Measurements from ENCODE around the gene SEMA4B.

Gene SEMA4B

DNA sequence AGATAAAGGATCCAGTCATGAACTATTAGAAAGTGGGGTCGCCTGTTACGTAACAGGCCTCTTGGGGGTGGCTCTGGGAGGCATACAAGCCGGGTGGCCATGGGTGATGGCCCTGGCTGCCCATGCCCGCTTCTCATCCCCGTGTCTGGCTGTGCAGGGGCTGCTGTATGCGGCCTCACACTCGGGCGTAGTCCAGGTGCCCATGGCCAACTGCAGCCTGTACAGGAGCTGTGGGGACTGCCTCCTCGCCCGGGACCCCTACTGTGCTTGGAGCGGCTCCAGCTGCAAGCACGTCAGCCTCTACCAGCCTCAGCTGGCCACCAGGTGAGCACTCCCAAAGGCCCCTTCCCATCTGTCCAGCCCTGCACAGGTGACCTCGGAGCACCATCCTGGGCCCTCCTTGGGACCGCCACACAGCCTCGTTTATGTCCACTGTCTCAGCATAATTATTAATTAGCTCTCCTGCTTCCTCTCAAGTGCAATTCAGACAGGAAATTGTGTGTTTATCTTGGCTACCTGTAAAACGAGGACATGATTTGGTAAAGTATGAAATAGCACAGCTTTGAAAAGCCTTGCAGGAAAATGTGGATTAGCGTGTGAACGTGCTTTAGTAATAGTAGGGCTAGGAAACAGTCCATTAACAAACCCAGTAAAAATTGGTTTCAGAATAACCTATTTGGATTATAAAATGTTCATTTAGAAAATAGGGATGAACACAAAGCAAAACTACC is 24.5 kb downstream of the SEMA4B start:
- H3K4me3 ChIP-seq (ENCODE audit: low read depth, low read length) = no peak overlapping the region

DNA sequence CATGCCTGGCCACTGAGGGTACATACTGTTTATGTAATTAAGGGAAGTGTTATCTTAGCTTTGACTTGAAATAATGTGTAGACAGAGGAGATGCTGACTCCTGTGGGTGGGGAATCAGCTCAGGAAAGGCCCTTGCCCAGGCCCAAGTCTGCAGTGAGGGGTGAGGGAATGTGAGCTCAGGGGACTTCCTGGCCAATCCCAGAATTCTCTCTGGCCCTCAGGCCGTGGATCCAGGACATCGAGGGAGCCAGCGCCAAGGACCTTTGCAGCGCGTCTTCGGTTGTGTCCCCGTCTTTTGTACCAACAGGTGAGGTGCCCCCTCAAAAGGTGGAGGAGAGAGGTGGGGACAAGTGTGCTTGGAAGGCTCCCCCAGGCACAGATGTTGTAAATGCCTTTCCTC is 26.2 kb downstream of the SEMA4B start:
- no peak overlapping the region for H3K4me3 ChIP-seq (ENCODE audit: low read depth, low read length)

DNA sequence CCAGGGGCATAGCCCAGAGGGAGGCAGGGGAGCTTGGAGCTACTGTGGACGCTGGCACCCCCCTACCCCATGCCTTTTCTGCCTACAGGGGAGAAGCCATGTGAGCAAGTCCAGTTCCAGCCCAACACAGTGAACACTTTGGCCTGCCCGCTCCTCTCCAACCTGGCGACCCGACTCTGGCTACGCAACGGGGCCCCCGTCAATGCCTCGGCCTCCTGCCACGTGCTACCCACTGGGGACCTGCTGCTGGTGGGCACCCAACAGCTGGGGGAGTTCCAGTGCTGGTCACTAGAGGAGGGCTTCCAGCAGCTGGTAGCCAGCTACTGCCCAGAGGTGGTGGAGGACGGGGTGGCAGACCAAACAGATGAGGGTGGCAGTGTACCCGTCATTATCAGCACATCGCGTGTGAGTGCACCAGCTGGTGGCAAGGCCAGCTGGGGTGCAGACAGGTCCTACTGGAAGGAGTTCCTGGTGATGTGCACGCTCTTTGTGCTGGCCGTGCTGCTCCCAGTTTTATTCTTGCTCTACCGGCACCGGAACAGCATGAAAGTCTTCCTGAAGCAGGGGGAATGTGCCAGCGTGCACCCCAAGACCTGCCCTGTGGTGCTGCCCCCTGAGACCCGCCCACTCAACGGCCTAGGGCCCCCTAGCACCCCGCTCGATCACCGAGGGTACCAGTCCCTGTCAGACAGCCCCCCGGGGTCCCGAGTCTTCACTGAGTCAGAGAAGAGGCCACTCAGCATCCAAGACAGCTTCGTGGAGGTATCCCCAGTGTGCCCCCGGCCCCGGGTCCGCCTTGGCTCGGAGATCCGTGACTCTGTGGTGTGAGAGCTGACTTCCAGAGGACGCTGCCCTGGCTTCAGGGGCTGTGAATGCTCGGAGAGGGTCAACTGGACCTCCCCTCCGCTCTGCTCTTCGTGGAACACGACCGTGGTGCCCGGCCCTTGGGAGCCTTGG is 27.0 kb downstream of the SEMA4B start:
- H3K4me3 ChIP-seq (ENCODE audit: low read depth, low read length) = no peak overlapping the region

DNA sequence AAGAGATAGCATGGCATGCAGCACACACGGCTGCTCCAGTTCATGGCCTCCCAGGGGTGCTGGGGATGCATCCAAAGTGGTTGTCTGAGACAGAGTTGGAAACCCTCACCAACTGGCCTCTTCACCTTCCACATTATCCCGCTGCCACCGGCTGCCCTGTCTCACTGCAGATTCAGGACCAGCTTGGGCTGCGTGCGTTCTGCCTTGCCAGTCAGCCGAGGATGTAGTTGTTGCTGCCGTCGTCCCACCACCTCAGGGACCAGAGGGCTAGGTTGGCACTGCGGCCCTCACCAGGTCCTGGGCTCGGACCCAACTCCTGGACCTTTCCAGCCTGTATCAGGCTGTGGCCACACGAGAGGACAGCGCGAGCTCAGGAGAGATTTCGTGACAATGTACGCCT is 27.8 kb downstream of the SEMA4B start:
- no peak overlapping the region for H3K4me3 ChIP-seq (ENCODE audit: low read depth, low read length)

DNA sequence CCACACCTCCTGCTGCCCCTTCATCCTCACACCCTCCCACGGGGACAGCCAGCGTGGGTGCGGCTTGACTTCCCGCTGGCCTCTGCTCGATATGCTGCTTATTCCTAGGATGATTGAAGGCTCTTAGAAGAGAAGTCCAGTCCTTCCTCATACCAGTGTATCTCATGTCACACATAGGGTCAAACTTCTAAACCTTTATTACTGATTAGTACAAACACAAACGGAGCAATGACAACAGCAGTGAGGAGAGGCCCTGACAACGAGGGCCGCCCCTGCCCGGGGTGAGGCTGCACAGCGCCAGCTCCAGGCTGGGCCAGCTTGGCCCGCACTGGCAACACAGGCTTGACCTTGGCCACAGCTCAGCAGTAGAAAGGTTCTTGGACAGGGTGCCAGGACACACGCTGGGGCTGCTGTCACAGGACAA is 29.0 kb downstream of the SEMA4B start:
- H3K4me3 ChIP-seq (ENCODE audit: low read depth, low read length) = no peak overlapping the region

DNA sequence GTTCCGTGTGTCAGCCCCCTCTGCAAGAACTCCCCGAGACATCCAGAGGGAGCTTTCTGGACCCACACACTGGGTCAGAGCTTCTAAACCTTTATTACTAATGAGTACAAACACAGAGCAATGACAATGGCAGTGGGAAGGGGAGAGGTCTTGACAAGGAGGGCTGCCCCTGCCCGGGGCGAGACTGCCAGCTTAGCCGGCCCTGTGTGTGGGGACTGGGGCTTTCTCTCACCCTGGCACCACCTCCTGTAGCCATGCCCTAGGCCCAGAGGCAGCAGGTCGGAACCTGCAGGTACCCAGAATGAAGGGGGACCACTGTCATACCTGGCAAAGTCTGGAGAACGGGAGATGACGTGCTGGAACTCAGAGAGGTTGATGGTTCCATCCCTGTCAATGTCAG is 29.5 kb downstream of the SEMA4B start:
- no peak overlapping the region for H3K4me3 ChIP-seq (ENCODE audit: low read depth, low read length)

DNA sequence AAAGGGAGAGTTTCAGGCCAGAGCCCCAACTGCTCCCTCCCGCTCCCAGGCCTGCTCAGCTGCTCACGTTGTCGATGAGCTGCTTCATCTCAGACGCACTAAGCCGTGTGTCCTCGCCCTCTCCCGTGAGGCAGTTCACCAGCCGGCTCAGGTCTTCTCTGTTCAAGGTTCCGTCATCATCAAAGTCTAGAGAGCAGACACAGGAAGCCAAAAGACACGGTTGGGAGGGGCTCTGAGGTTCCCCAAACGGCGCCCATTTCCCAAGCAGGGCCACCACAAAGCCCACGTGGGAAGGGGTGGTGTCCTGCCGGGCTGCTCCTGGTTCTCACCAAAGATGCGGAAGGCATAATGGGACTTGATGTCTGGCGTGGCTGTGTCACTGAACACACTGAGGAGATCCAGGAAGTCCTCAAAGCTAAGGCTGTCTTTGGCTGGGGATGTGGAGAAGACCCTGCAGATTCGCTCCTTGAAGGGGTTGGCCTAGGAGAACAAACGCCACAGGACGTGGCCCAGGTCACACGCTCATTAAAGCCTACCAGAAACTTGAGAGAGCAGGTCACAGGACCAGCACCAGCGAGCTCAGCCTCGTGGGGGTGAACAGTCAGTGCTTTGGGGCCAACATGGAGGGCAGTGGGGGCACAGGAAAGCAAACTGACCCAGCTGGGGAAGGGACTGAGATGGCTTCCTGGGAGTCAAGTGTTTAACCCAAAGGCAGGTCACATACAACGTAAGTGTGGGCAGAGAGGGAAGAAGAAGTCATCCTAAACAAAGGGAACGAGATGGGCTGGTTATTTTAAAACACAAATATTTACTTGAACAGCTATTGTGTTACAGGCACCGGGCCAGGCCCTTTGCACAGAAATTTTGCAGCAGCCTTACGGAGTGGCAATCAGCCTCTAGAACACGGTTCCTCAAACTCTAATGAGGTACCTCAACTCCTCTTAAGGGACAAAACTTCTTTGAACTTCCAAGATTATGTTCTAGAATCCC is 30.2 kb downstream of the SEMA4B start:
- no peak overlapping the region for H3K4me3 ChIP-seq (ENCODE audit: low read depth, low read length)

DNA sequence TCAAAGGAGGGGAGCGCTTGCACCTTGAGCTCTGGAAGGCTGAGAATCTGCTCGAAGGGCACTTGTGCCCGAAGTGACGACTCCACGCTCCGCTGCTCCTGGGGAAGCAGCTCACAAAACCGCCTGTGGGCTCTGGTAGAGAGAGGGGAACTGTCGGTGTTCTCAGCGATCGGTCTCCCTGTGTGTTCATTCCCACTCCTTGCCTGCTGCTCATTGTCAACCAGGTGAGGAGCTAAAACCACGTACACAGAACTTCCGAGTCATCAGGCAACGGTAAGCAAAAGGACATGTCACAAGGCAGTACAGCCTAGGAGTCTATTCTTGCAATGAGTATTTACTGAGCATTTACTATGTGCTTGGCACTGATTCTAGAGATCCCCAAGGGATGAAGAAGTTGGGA is 31.1 kb downstream of the SEMA4B start:
- no peak overlapping the region for H3K4me3 ChIP-seq (ENCODE audit: low read depth, low read length)

DNA sequence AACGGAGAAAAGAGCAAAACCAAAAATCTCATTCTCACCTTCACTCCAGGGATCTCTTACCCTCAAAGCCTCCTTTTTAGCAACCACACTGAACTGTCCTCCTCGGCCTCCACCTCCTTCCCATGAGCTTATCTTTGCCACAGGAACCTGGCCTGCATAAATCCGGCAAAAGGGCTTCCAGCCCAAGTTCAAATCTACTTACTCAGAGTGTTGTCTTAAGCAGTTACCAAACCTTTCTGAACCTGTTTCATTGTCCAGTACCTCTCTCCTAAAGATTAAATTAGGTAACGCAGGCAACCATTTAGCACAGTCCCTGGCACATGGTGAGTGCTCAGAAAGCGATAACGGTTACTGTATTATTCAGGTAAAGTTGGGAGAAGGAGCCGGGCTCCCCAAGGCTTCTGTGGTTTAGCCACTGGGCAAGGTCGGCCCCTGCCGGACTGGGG is 31.8 kb downstream of the SEMA4B start:
- peak overlapping the region; percentile 69 for H3K4me3 ChIP-seq (ENCODE audit: low read depth, low read length)

DNA sequence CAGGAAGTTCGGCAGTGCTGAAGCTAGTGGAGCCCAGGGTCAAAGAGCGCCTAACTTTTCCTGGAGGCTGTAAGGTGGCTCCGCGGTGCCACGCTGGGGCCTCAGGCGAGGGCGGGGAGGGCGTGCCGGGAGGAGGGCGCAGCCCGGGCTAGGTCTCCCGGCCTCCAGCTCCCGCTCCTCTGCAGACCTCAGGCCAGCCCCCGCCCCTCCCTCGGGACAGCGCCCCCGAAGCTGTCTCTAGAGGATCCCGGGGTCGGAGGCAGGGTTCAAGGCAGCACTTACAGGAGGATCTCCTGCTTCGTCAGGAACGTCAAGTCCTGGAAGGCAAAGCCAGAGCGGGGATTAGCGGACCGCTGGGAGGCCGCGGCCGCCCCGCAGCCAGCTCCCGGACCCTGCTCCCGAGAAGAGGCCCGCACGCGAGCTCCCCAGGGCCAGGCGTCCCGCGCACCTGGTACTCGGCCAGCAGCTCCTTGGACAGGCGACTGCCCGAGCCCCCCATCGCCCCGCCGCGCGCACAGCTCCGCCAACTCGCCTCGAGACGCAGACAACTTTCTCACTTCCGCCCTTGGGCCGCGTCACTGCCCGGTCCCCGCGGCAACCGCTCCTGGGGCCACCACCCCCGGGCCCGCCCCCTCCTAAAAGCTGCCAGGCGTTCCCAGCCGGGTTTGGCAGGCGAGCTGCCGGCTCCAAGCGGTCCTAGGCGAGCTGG is 32.4 kb downstream of the SEMA4B start, which contains the start of gene CIB1:
TSS of gene CIB1 (minus strand) at position 555 of the 709 bp plus-strand sequence. CDS start at position 499, 56 bp downstream.
- H3K4me3 ChIP-seq (ENCODE audit: low read depth, low read length) = peak within 1 kb of the TSS; percentile 72

DNA sequence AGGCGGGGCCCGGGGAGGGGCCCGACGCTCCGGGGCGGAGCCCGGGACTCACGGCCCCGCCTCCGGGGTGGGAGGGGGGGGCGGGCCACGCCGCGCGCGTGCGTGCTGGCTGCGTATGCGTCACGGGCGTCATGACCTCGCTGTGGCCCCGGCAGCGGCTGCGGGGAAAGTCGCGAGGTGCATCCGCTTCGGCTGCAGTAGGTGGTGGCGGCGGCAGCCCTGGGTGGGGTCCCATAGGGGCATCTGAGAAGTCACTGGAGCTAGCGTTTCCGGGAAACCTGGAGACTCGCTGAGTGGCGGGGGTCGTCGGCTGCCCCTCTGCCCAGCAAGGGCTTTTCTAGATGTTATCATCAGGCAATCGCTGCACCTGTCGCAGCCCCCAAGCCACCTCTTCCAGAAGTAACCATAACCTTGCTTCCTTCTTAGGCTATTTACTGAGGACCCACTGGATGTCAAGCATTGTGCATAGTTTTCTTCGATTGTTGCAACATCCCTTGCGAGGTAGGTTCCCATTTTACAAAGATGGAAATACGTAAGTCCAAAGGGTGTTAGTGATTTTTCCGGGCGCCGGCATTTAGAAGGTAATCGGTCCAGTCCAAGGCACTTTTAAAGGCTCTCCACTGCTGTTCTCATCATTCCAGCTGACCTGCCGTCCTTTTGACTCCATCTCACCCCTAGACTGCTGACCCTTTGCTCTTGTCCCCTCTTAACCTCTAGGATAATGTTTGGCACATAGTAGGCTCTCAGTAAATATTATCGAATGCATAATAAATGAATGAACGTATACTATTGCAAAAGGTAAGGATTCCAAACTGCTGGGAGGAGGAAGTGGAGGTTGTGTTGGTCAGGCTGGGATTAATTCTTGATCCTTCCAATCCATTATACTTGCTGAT is 33.2 kb downstream of the SEMA4B start, which contains the start of gene GDPGP1:
TSS of gene GDPGP1 (plus strand) at position 114 of the 893 bp plus-strand sequence. CDS start 6,700 bp downstream, outside the sequence.
- H3K4me3 ChIP-seq (ENCODE audit: low read depth, low read length) = peak within 1 kb of the TSS; percentile 72

DNA sequence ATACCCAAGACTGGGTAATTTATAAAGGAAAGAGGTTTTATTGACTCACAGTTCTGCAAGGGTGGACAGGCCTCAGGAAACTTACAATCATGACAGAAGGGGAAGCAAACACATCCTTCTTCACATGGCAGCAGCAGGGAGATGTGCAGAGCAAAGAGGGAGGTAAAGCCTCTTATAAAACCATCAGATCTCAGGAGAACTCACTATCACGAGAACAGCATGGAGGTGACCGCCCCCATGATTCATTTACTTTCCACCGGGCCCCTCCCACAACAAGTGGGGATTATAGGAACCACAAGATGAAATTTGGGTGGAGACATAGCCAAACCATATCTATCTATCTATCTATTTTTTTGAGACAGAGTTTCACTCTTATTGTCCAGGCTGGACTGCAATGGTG is 38.2 kb downstream of the SEMA4B start:
- no peak overlapping the region for H3K4me3 ChIP-seq (ENCODE audit: low read depth, low read length)

DNA sequence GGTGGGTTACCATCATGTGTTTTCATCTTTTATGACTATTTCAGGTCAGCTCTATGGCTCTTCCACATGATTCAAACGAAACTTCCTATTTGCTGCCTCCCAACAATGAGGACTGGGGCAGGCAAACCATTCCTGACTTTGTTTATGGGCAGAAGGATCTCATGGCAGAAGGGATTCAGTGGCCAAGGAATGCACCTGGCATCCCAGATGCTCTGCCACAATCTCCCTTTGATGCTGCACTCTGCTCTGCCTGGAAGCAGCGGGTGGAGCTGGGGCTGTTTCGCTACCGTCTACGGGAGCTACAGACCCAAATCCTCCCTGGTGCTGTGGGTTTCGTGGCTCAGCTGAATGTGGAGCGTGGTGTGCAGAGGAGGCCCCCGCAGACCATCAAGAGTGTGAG is 39.7 kb downstream of the SEMA4B start:
- no peak overlapping the region for H3K4me3 ChIP-seq (ENCODE audit: low read depth, low read length)

DNA sequence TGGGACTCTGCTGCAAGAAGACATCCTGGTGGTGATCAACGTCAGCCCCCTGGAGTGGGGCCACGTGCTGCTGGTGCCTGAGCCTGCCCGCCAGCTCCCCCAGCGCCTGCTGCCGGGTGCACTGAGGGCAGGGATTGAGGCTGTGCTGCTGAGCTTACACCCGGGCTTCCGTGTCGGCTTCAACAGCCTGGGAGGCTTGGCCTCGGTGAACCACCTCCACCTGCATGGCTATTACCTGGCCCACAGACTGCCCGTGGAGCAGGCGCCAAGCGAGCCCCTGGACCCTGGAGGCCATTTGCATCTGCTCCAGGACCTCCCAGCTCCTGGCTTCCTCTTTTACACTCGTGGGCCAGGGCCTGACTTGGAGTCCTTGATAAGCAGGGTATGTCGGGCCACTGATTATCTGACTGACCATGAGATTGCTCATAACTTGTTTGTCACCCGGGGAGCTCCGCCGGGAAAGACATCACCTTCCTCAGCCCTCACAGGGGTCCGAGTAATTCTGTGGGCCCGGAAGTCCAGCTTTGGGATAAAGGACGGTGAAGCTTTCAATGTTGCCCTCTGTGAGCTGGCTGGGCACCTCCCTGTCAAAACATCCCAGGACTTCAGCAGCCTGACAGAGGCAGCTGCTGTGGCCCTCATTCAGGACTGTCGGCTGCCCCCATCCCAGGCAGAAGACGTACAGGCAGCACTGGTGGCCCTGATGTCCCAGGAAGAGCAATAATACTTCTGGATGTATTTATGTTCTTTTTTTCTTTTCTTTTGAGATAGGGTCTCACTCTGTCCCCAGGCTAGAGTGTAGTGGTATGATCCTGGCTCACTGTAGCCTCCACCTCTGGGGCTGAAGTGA is 40.4 kb downstream of the SEMA4B start:
- no peak overlapping the region for H3K4me3 ChIP-seq (ENCODE audit: low read depth, low read length)

DNA sequence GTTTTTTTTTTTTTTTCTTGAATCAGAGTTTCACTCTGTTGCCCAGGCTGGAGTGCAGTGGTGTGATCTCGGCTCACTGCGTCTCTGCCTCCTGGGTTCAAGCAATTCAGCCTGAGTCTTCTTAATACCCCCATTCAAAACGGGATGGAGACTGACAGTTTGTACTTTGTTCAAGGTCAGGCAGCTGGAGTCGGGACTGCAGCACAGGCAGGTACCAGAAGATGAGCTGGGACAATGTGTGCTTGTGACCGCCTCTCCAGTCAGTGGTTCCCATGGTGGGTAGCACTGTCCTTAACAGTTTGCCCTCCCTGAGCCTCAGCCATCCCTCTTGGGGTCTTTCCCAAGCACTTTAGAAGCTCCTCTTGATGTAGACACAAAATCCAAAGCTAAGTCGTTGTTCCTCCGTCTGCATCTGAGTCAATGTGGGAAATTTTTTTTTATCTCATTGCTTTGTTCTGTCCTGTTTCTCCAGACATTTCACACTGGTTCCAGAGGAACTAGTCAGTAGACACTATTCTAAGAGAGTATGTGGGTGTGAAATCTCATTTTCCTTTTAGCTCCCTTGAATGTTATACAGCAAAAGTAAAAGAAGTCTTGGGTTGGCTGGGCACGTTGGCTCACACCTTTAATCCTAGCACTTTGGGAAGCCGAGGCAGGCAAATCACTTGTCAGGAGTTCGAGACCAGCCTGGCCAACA is 43.0 kb downstream of the SEMA4B start:
- H3K4me3 ChIP-seq (ENCODE audit: low read depth, low read length) = no peak overlapping the region

DNA sequence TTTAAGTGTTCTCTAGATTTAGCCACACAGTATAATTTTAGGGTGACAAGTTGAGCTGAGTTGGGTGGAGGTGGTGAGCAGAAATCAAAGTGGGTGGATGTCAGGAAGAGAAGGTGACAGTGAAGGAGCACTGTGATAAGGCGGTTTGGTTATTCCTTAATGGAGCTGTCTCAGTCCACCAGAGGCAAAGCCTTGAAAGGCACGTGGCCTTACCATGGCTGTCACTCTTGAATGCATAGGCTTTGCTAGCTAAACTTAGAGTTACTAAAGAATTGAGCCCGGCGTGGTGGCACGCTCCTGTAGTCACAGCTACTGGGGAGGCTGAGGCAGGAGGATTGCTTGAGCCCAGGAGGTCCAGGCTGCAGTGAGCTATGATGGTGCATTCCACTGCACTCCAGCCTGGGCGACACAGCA is 47.7 kb downstream of the SEMA4B start:
- no peak overlapping the region for H3K4me3 ChIP-seq (ENCODE audit: low read depth, low read length)

DNA sequence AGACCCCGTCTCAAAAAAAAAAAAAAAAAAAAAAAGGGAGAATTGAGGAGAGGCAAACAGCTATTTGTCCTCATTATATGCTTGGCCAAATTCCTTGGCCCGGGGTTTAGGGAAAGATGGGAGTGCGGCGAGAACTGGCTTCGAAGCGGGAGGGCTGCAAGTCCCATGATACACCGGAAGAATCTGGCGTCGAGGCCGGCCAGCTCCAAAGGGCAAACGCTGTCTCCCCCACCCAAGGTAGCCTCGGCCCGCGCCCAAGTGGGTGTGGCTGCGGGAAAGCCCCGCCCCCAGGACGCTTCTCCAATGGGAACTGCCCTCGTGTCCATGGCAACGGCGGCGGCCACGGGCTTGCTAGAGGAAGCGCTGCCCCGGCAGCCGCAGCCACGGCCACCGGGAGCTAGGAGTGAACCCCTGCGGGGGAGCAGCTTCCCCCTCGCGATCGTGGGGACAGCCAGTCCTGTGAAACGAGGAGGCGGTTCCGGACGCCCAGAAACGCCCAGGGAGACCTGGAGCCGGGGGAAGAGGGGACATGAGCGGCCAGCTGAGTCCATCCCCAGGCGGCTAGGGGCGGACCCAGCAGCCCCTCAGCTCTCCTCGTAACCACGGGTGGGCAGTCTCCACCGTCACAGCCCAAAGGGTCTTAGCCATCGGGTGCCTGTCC is 48.2 kb downstream of the SEMA4B start, which contains the start of gene TTLL13:
TSS of gene TTLL13 (plus strand) at position 354 of the 661 bp plus-strand sequence. CDS start 1,075 bp downstream, outside the sequence.
- peak within 1 kb of the TSS; percentile 66 for H3K4me3 ChIP-seq (ENCODE audit: low read depth, low read length)

Measured in iPS-11a (cell line).